HUES6 (cell line): ENCODE data around the gene CYB5B.

ENCODE experiments used
- H3K27ac ChIP-seq: 2 replicates; pipeline ENCODE4 v1.7.0; 2013; ENCODE audit warnings: low read depth, mild to moderate bottlenecking, low read length, inconsistent platforms
- H3K27me3 ChIP-seq: 2 replicates; pipeline ENCODE4 v1.6.1; 2013; ENCODE audit warnings: low read length; ENCODE audit not compliant: control insufficient read depth, insufficient read depth
- H3K36me3 ChIP-seq: 2 replicates; pipeline ENCODE4 v1.6.1; 2013; ENCODE audit warnings: low read length; ENCODE audit not compliant: control insufficient read depth, insufficient read depth
- H3K4me1 ChIP-seq: 2 replicates; pipeline ENCODE4 v1.6.1; 2013; ENCODE audit warnings: low read length; ENCODE audit not compliant: control insufficient read depth, insufficient read depth
- H3K4me3 ChIP-seq: 2 replicates; pipeline ENCODE4 v1.5.1; 2013; ENCODE audit warnings: low read depth, low read length
- H3K9ac ChIP-seq: one replicate; pipeline ENCODE4 v1.6.1; 2013; ENCODE audit warnings: mild to moderate bottlenecking, low read length
- H3K9me3 ChIP-seq: 2 replicates; pipeline ENCODE4 v1.6.1; 2013; ENCODE audit warnings: low read depth, low read length; ENCODE audit not compliant: control insufficient read depth, insufficient read depth

CYB5B gene

DNA sequence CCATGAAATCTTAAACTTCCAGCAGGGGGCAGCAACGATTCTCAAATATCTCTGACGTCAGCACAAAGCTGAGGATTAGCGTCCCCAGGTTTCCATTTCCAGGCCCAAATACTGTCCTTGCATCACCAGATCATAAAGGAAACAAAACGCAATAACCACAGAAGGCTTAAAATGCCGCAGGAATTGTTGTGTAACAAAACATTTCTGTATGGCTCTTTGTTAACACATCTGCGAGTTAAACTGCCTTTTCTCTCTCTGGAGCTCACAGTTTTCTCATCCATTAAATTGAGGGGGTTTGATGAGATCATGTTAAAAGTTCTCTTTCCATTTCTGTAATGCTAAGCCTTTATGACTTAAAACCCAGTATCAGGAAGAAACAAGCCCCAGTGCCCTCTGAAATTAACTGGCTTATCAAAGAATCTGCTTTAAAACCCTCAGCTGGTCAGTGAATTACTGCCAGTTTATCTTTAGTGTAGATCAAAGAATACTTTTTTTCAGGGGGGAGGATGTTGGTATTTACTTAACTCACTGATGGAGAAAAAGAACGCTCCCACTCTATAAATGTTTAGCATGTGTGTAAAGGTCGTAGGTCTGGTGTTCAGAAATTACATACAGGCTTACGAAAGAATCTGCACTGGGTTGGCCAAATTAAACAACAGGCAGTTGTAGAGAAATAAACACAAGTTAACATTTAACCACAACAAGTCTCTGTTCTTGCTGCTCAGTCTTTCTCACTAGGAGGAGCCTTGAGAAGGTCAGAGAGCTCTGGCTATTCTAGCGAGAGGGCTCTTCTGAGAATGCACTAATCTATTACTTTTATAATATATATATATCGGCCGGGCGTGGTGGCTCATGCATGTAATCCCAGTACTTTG is 28.0 kb upstream of the CYB5B start:
- Histone ChIP-seq H3K9ac (no peak overlapping the region), H3K4me1 (peaks cover 15% of the 10 kb centered on the region; the same call in 1 of the 2 replicates), H3K27ac (no peak overlapping the region), H3K27me3 (no peaks in the 10 kb centered on the region), H3K36me3 (no peaks in the 10 kb centered on the region), H3K4me3 (no peak overlapping the region), H3K9me3 (no peaks in the 10 kb centered on the region)

DNA sequence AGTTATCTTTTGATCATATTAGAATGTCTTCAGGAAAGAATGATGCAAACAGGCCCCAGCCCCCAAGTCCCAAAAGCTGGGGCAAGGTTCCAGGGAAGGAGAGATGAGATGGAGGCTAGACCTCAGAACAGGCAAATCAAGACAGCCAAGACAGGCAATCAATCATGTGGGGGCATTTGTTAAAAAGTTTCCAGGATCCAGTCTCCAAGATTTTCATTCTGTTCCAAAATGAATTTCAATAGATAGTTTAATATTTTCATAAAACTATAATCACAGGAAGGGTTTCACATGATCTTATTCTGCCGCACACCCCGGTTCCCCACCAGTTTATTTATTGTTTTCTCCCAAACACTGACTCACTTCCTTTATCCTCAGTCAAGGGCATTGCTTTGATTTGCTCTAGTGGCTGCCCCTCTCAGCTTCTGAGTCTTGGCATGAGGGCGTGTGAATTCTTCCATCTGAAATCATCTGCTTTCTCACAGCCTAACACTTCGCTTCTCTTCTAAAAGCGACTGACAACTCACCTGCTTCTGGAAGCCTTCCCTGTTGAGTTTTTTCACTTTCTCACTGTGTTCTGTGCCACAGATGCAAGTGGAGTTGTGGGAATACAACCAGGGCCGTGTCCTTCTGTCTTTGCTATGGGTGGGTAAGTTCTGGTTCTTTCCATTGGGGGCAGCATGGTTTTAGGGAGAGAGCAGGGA is 26.4 kb upstream of the CYB5B start:
- H3K9me3 ChIP-seq: no peaks in the 10 kb centered on the region
- peaks cover 15% of the 10 kb centered on the region; the same call in 1 of the 2 replicates for H3K4me1 ChIP-seq
- H3K9ac ChIP-seq: no peak overlapping the region
- no peak overlapping the region for H3K4me3 ChIP-seq
- H3K36me3 ChIP-seq: no peaks in the 10 kb centered on the region
- no peaks in the 10 kb centered on the region for H3K27me3 ChIP-seq
- H3K27ac ChIP-seq: no peak overlapping the region

DNA sequence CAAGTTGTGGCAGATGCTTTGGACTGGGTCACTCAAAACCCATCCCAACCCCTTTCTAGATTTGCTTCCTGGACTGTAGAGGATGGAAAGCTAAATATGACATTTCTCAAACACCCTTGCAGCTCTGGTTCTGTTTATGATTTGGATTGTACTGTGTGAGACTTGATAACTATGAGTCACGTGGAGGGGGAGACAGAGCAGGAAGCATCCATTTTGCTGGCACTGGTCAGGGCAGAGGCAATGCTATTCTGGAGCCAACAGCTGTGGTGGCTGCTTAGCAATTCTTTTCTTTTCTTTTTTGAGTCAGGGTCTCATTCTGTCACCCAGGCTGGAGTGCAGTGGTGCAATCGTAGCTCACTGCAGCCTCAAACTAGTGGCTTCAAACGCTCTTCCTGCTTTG is 25.1 kb upstream of the CYB5B start:
- Histone ChIP-seq H3K4me3 (no peak overlapping the region), H3K36me3 (no peaks in the 10 kb centered on the region), H3K4me1 (peaks cover 21% of the 10 kb centered on the region), H3K9me3 (no peaks in the 10 kb centered on the region), H3K9ac (no peak overlapping the region), H3K27me3 (no peaks in the 10 kb centered on the region), H3K27ac (no peak overlapping the region)

- H3K27ac ChIP-seq: no peak overlapping the region
- no peaks in the 10 kb centered on the region for H3K9me3 ChIP-seq
- H3K4me3 ChIP-seq: no peak overlapping the region
- H3K36me3 ChIP-seq: no peaks in the 10 kb centered on the region
- H3K9ac ChIP-seq: no peak overlapping the region
- no peaks in the 10 kb centered on the region for H3K27me3 ChIP-seq
- peaks cover 19% of the 10 kb centered on the region for H3K4me1 ChIP-seq
Measured at GRCh38 chr16:69402439-69402838, 22.0 kb upstream of the CYB5B start.

DNA sequence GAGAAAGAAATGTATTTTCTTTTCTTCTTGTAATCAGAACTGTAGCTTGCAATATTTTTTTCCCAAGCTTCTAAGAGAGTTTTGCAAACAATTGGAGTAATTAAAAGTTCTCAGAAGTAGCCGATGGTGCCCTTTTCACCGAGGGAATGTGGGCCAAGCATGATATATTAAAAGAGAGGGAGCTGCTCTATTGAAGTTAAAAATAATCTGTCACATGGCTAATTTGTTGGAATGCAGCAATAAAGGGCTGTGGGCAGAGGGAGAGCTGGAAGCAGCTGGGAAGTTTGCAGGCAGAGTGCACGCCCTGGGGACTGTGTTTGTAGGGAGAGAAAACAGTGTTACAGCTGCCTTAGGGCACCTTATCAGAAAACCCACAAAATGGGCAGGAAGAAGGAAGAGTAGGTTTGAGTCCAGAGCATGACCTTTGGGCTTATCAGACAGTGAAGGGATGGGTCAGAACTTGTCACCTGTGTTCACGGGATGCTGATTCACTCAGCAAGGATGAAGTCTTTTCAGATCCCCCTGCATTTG is 20.1 kb upstream of the CYB5B start:
- peaks cover 11% of the 10 kb centered on the region for H3K4me1 ChIP-seq
- no peaks in the 10 kb centered on the region for H3K9me3 ChIP-seq
- no peaks in the 10 kb centered on the region for H3K36me3 ChIP-seq
- no peak overlapping the region for H3K9ac ChIP-seq
- no peak overlapping the region for H3K27ac ChIP-seq
- H3K4me3 ChIP-seq: no peak overlapping the region
- no peaks in the 10 kb centered on the region for H3K27me3 ChIP-seq

GRCh38 chr16:69405326-69405725 is 19.1 kb upstream of the CYB5B start:
- Histone ChIP-seq H3K9me3 (no peaks in the 10 kb centered on the region), H3K4me1 (peaks cover 11% of the 10 kb centered on the region), H3K36me3 (no peaks in the 10 kb centered on the region), H3K4me3 (no peak overlapping the region), H3K27me3 (no peaks in the 10 kb centered on the region), H3K27ac (no peak overlapping the region), H3K9ac (no peak overlapping the region)

DNA sequence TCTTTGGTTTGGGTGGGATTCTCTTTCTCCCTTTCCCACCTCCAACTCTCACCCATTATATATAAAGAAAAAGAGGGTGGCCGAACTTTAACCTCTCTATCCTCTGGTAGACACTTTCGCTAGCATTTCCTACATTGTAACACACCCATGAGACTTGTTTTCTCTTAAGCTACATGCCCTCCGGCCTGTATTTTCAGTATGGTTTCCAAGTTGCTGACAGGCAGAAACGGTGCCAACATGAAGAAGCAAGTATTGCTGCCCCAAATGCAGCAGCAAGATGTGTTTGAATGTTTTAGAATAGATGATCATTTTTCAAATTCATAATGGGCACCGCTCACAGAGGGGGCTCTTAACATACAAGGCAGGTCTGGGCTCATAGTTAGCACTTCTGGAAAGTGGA is 18.7 kb upstream of the CYB5B start:
- no peaks in the 10 kb centered on the region for H3K9me3 ChIP-seq
- no peak overlapping the region for H3K9ac ChIP-seq
- H3K4me3 ChIP-seq: no peak overlapping the region
- peaks cover 11% of the 10 kb centered on the region for H3K4me1 ChIP-seq
- no peak overlapping the region for H3K27ac ChIP-seq
- H3K27me3 ChIP-seq: no peaks in the 10 kb centered on the region
- H3K36me3 ChIP-seq: no peaks in the 10 kb centered on the region

GRCh38 chr16:69406780-69407331 is 17.6 kb upstream of the CYB5B start:
- H3K27ac ChIP-seq: no peak overlapping the region
- H3K9ac ChIP-seq: no peak overlapping the region
- H3K36me3 ChIP-seq: no peaks in the 10 kb centered on the region
- no peaks in the 10 kb centered on the region for H3K27me3 ChIP-seq
- no peaks in the 10 kb centered on the region for H3K9me3 ChIP-seq
- H3K4me1 ChIP-seq: peaks cover 11% of the 10 kb centered on the region
- no peak overlapping the region for H3K4me3 ChIP-seq

GRCh38 chr16:69407702-69408323 is 16.6 kb upstream of the CYB5B start:
- no peaks in the 10 kb centered on the region for H3K9me3 ChIP-seq
- no peak overlapping the region for H3K9ac ChIP-seq
- no peaks in the 10 kb centered on the region for H3K36me3 ChIP-seq
- H3K27ac ChIP-seq: no peak overlapping the region
- H3K4me3 ChIP-seq: no peak overlapping the region
- no peaks in the 10 kb centered on the region for H3K27me3 ChIP-seq
- H3K4me1 ChIP-seq: peaks cover 11% of the 10 kb centered on the region

DNA sequence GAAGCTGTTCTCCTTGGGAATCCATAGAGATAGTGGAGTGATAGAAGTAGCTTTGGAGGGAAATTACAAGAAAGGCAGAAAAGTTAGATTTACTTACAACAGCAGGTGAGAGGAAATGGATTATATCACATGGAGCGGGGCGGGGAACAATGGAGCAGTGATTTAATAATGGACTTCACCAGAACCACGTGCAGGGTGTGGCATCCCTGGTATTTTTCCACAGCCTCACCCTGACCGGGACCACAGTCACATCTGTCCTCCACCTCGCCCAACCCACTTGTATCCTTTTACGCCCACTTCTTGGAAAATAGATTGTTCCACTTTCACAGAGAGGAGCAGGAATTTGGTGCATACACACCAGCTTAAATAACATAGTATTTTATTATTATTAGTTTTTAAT is 15.9 kb upstream of the CYB5B start:
- Histone ChIP-seq H3K9ac (no peak overlapping the region), H3K9me3 (no peaks in the 10 kb centered on the region), H3K4me3 (no peak overlapping the region), H3K27ac (no peak overlapping the region), H3K36me3 (no peaks in the 10 kb centered on the region), H3K27me3 (no peaks in the 10 kb centered on the region), H3K4me1 (peaks cover 11% of the 10 kb centered on the region)
